DND-41 (cell line): ENCODE data around the gene SPP2.

Source experiments
- ATAC-seq: fragments of 200-7000 bp; cut with Tn5 transposase; 3 replicates; pipeline ENCODE4 v1.9.1; 2021; ENCODE audit warnings: low read depth; ENCODE audit not compliant: insufficient read depth
- DNase-seq: peaks from one replicate; pipeline ENCODE4 v3.0.0-alpha.2; 2020
- H2AFZ ChIP-seq: 2 replicates; pipeline ENCODE4 v1.6.0; 2012; ENCODE audit warnings: low read depth, low read length
- H3K27ac ChIP-seq: 2 replicates; pipeline ENCODE4 v1.5.1; 2012; ENCODE audit warnings: low read length, inconsistent platforms
- H3K27me3 ChIP-seq: fragments of 200-600 bp; sonication (generic); 2 replicates; pipeline ENCODE4 v1.6.0; 2012; ENCODE audit warnings: low read length, mild to moderate bottlenecking, inconsistent platforms; ENCODE audit not compliant: insufficient read depth, poor library complexity
- H3K36me3 ChIP-seq: 2 replicates; pipeline ENCODE4 v1.5.1; 2012; ENCODE audit warnings: low read length, inconsistent platforms; ENCODE audit not compliant: insufficient read depth
- H3K4me1 ChIP-seq: 2 replicates; pipeline ENCODE4 v1.5.1; 2012; ENCODE audit warnings: mild to moderate bottlenecking, low read length; ENCODE audit not compliant: insufficient read depth
- H3K4me2 ChIP-seq: 2 replicates; pipeline ENCODE4 v1.6.0; 2012; ENCODE audit warnings: mild to moderate bottlenecking, moderate library complexity, low read length, inconsistent platforms; ENCODE audit not compliant: insufficient read depth
- H3K4me3 ChIP-seq, 2 experiments: fragments of 200-600 bp in 1 of 2; shearing (Covaris generic) in 1 of 2; 2 replicates each; pipeline ENCODE4 v1.5.1; 2012 to 2016; ENCODE audit warnings: inconsistent platforms in 2 of 2, low read length in 2 of 2, mild to moderate bottlenecking in 2 of 2, low read depth in 1 of 2, moderate library complexity in 1 of 2
- H3K79me2 ChIP-seq: 2 replicates; pipeline ENCODE4 v1.6.0; 2012; ENCODE audit warnings: low read length, inconsistent platforms; ENCODE audit not compliant: insufficient read depth
- H3K9ac ChIP-seq: 2 replicates; pipeline ENCODE4 v1.6.0; 2012; ENCODE audit warnings: low read depth, mild to moderate bottlenecking, inconsistent platforms, low read length, moderate library complexity
- H3K9me3 ChIP-seq: 2 replicates; pipeline ENCODE4 v1.5.1; 2012; ENCODE audit warnings: low read length, moderate library complexity, mild to moderate bottlenecking, inconsistent platforms; ENCODE audit not compliant: insufficient read depth, severe bottlenecking
- H4K20me1 ChIP-seq: 2 replicates; pipeline ENCODE4 v1.6.0; 2012; ENCODE audit warnings: low read length; ENCODE audit not compliant: insufficient read depth
- EZH2 ChIP-seq: IDR thresholded peaks from 3 replicates; pipeline ENCODE4 v1.6.1; 2012; ENCODE audit warnings: borderline replicate concordance, low read depth, mild to moderate bottlenecking, moderate library complexity, low read length, inconsistent platforms; ENCODE audit not compliant: severe bottlenecking
- TF ChIP-seq, protein P1 (sequence below): IDR thresholded peaks from 2 replicates; pipeline ENCODE4 v1.5.1; 2012; ENCODE audit warnings: borderline replicate concordance, low read length, moderate library complexity, mild to moderate bottlenecking; ENCODE audit not compliant: poor library complexity, severe bottlenecking; ENCODE audit errors: extremely low read depth

SPP2 gene

DNA sequence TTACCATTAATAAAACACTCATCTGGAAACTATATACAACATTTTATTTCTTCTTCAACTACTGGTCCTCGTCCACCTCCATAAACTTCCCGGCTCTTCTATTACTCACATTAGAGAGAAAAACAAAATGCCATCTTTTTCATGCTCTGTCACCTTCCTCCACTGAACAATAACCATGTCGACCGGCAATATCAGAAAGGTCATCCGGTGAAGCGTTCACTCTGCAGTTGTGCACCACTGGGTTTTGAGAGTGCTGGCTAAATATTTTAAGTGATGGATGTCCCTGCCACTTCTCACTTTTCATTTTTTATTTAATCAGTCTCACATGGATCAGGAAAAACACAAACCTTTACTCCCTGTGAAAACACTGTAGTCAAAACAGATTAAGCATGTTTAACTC lies 48.2 kb downstream of the SPP2 start:
- no peaks in the 10 kb centered on the region for H3K27me3 ChIP-seq
- peaks cover 32% of the 10 kb centered on the region for H3K4me1 ChIP-seq
- no peak overlapping the region for H2AFZ ChIP-seq
- H3K9me3 ChIP-seq = no peaks in the 10 kb centered on the region
- TF ChIP-seq, protein P1, sequence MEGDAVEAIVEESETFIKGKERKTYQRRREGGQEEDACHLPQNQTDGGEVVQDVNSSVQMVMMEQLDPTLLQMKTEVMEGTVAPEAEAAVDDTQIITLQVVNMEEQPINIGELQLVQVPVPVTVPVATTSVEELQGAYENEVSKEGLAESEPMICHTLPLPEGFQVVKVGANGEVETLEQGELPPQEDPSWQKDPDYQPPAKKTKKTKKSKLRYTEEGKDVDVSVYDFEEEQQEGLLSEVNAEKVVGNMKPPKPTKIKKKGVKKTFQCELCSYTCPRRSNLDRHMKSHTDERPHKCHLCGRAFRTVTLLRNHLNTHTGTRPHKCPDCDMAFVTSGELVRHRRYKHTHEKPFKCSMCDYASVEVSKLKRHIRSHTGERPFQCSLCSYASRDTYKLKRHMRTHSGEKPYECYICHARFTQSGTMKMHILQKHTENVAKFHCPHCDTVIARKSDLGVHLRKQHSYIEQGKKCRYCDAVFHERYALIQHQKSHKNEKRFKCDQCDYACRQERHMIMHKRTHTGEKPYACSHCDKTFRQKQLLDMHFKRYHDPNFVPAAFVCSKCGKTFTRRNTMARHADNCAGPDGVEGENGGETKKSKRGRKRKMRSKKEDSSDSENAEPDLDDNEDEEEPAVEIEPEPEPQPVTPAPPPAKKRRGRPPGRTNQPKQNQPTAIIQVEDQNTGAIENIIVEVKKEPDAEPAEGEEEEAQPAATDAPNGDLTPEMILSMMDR = no peak
- no peak for ATAC-seq
- H3K27ac ChIP-seq = no peak overlapping the region
- DNase-seq = no peak
- H4K20me1 ChIP-seq = no peaks in the 10 kb centered on the region
- H3K4me3 ChIP-seq = no peak overlapping the region
- H3K4me2 ChIP-seq = no peak overlapping the region
- H3K9ac ChIP-seq = no peak overlapping the region
- no peaks in the 10 kb centered on the region for H3K36me3 ChIP-seq
- no peaks in the 10 kb centered on the region for H3K79me2 ChIP-seq

DNA sequence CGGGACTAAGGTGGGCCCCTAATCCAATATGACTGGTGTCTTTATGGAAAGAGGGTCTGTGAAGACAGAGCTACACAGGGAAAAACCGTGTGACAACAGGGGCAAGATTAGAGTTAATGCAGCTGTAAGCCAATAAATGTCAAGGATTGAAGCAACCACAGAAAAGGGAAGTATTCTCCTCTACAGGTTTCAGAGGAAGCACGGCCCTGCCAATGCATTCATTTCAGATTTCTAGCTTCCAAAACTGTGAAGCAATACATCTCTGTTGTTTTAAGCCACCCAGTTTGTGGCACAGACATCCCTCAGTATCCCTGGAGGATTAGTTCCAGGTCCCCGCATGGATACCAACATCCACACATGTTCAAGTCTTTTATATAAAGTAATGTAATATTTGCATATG lies 48.8 kb downstream of the SPP2 start:
- Histone ChIP-seq H4K20me1 (no peaks in the 10 kb centered on the region), H3K36me3 (no peaks in the 10 kb centered on the region), H3K4me3 (no peak overlapping the region), H3K9ac (no peak overlapping the region), H3K79me2 (no peaks in the 10 kb centered on the region), H3K4me1 (peaks cover 32% of the 10 kb centered on the region), H3K27me3 (no peaks in the 10 kb centered on the region), H2AFZ (no peak overlapping the region), H3K4me2 (no peak overlapping the region), H3K9me3 (no peaks in the 10 kb centered on the region), H3K27ac (no peak overlapping the region)
- no peak for ATAC-seq
- no peak for DNase-seq
- TF ChIP-seq EZH2 = no peak
- TF ChIP-seq, protein P1 = no peak

DNA sequence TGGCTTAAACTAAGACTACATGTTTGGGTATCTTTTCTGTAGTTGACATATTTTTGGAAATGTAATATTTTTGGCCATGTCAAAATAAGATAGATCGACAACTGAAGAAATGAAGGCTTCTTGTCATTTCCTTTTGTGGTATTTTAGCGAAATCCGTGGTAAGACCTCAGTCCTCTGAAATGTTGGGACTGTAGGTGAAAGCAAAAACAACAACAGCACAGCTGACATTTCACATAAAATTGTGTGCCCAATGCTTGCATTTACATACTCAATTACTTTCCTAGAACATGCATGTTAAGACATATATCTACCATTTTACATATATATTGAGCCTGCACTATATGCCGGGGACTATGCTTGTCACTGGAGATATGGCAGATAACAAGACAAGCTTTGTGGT lies 50.2 kb downstream of the SPP2 start:
- peak overlapping the region; percentile 52 for H3K4me2 ChIP-seq
- H2AFZ ChIP-seq = peak overlapping the region; percentile 2; the same call in 1 of the 2 replicates

More for the DNA sequence above, 50.2 kb downstream of the SPP2 start:
- DNase-seq (peak; percentile 18), ATAC-seq (peak; percentile 74)
- H3K27ac ChIP-seq = peak overlapping the region; percentile 68
- 0 out of 4 replicates have a peak overlapping the region, but pooled peaks of 1 of the 2 experiments have one; percentile 4 for H3K4me3 ChIP-seq
- no peaks in the 10 kb centered on the region for H3K79me2 ChIP-seq
- H4K20me1 ChIP-seq = no peaks in the 10 kb centered on the region
- H3K9me3 ChIP-seq = no peaks in the 10 kb centered on the region
- no peak for TF ChIP-seq EZH2
- TF ChIP-seq, protein P1 = no peak
- peaks cover 32% of the 10 kb centered on the region for H3K4me1 ChIP-seq
- no peak overlapping the region for H3K9ac ChIP-seq
- no peaks in the 10 kb centered on the region for H3K36me3 ChIP-seq
- no peaks in the 10 kb centered on the region for H3K27me3 ChIP-seq
